ENCODE results near the gene TSNAXIP1. TPM values are rescaled to one million over a fixed set of nuclear protein-coding genes. Genes with fewer than 3 reads are reported as not detected.

The TSNAXIP1 gene
- total RNA-seq, 1 experiment from 2014 or later = 1.9 TPM

DNA sequence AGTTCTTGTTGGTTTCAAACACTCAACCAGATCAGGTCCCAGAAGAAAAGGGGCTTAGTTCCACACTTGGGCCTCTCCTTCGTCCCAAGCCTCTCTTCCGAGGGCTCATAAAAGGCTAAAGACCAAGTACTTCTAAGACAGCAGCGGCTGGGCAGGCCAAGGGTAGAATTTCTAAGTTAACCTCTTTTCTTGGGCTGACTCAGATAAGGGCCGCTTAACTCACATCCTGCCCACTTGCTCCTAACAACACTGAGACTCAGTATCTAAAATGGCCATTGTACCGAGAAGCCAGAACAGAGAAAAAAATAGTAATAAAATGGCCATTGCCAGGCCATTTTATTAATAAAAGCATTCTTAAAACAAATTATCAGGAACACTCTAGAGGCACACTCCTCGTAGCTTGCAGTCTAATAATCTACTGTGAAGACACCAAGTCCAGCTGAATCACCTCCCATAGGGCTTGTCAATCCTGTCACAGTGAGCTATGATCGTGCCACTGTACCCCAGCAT lies 42.5 kb upstream of the TSNAXIP1 start:
- Histone ChIP-seq H4K20me1 (ENCODE audit: insufficient read depth) (no peaks in the 10 kb centered on the region), H3K27ac (no peak overlapping the region), H3K79me2 (ENCODE audit: low read depth) (no peaks in the 10 kb centered on the region), H3K4me2 (no peak overlapping the region), H3K36me3 (ENCODE audit: low read depth) (no peaks in the 10 kb centered on the region), H2AFZ (no peak overlapping the region), H3K9me2 (ENCODE audit: insufficient read depth) (no peaks in the 10 kb centered on the region), H3F3A (ENCODE audit: insufficient read depth, low read depth) (0 out of 2 replicates have a peak, but pooled peaks cover 3% of the 10 kb centered on the region), H3K4me3 (no peak overlapping the region), H3K4me1 (replicated peaks; ENCODE audit: insufficient read depth) (no peaks in the 10 kb centered on the region), H3K9me3 (ENCODE audit: insufficient read depth, low read depth) (no peaks in the 10 kb centered on the region), H3K27me3 (ENCODE audit: insufficient read depth, low read depth) (no peaks in the 10 kb centered on the region)
- ChIA-PET POLR2A (ENCODE audit: unreplicated experiment) (no interaction called here), CTCF (no interaction called here)
- no TSS peak for BruUV-seq (replicated peaks)
- intact Hi-C loops (cut with micrococcal nuclease; ENCODE audit: unreplicated experiment) = no loop called here
- TF ChIP-seq EZH2 (IDR thresholded peaks at IDR 0.05; ENCODE audit: low read depth) = no peak
- TF ChIP-seq, protein P1, sequence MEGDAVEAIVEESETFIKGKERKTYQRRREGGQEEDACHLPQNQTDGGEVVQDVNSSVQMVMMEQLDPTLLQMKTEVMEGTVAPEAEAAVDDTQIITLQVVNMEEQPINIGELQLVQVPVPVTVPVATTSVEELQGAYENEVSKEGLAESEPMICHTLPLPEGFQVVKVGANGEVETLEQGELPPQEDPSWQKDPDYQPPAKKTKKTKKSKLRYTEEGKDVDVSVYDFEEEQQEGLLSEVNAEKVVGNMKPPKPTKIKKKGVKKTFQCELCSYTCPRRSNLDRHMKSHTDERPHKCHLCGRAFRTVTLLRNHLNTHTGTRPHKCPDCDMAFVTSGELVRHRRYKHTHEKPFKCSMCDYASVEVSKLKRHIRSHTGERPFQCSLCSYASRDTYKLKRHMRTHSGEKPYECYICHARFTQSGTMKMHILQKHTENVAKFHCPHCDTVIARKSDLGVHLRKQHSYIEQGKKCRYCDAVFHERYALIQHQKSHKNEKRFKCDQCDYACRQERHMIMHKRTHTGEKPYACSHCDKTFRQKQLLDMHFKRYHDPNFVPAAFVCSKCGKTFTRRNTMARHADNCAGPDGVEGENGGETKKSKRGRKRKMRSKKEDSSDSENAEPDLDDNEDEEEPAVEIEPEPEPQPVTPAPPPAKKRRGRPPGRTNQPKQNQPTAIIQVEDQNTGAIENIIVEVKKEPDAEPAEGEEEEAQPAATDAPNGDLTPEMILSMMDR (conservative IDR thresholded peaks at IDR 0.05) = no peak
- DNase-seq = no peak

DNA sequence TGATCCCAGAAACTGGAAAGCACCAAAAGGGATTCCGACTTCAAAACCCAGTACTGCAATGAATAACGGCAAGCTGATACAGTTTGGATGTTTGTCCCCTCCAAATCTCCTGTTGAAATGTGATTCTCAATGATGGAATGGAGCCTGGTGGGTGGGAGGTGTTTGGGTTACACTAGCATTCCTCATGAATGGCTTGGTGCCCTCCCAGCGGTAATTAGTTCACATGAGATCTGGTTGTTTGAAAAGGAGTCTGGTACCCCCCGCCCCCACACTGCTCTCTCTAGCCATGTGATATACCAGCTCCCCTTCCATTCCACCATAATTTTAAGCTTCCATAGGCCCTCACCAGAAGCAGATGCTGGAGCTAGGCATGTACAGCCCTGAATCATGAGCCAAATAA lies 40.4 kb upstream of the TSNAXIP1 start:
- ChIA-PET POLR2A (ENCODE audit: unreplicated experiment) (no interaction called here), CTCF (interaction anchor here (0.6 kb wide), 1 partner anchor 204 kb away, joined by 3 read pairs; the partner anchor contains the start of gene CTCF)
- Histone ChIP-seq H3K27me3 (ENCODE audit: insufficient read depth, low read depth) (no peaks in the 10 kb centered on the region), H3K4me1 (replicated peaks; ENCODE audit: insufficient read depth) (no peaks in the 10 kb centered on the region), H3K9me2 (ENCODE audit: insufficient read depth) (no peaks in the 10 kb centered on the region), H2AFZ (no peak overlapping the region), H3F3A (ENCODE audit: insufficient read depth, low read depth) (0 out of 2 replicates have a peak, but pooled peaks cover 3% of the 10 kb centered on the region), H3K9me3 (ENCODE audit: insufficient read depth, low read depth) (no peaks in the 10 kb centered on the region), H3K27ac (no peak overlapping the region), H3K79me2 (ENCODE audit: low read depth) (no peaks in the 10 kb centered on the region), H4K20me1 (ENCODE audit: insufficient read depth) (no peaks in the 10 kb centered on the region), H3K4me3 (no peak overlapping the region), H3K4me2 (no peak overlapping the region), H3K36me3 (ENCODE audit: low read depth) (no peaks in the 10 kb centered on the region)
- no peak for TF ChIP-seq EZH2 (IDR thresholded peaks at IDR 0.05; ENCODE audit: low read depth)
- TF ChIP-seq, protein P1 (conservative IDR thresholded peaks at IDR 0.05) = no peak
- DNase-seq = no peak
- intact Hi-C loops (cut with micrococcal nuclease; ENCODE audit: unreplicated experiment) = no loop called here
- BruUV-seq (replicated peaks) = no TSS peak

DNA sequence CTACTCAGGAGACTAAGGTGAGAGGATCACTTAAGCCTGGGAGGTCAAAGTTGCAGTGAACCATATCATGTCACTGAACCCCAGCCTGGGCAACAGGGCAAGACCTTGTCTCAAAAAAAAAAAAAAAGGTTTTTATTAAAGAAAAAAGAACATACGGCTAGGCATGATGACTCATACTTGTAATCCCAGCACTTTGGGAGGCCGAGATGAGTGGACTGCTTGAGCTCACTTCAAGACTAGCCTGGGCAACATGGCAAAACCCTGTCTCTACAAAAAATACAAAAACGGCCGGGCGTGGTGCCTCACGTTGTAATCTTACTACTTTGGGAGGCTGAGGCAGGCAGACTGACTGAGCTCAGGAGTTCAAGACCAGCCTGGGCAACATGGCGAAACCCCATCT lies 38.7 kb upstream of the TSNAXIP1 start:
- no peak overlapping the region for H2AFZ ChIP-seq
- H3K36me3 ChIP-seq (ENCODE audit: low read depth) = no peaks in the 10 kb centered on the region
- 0 out of 2 replicates have a peak, but pooled peaks cover 3% of the 10 kb centered on the region for H3F3A ChIP-seq (ENCODE audit: insufficient read depth, low read depth)
- no peak overlapping the region for H3K4me3 ChIP-seq
- H3K4me2 ChIP-seq = no peak overlapping the region
- H3K4me1 ChIP-seq (replicated peaks; ENCODE audit: insufficient read depth) = no peaks in the 10 kb centered on the region
- TF ChIP-seq, protein P1 (conservative IDR thresholded peaks at IDR 0.05) = no peak
- TF ChIP-seq EZH2 (IDR thresholded peaks at IDR 0.05; ENCODE audit: low read depth) = no peak
- H3K9me2 ChIP-seq (ENCODE audit: insufficient read depth) = no peaks in the 10 kb centered on the region
- no peak overlapping the region for H3K27ac ChIP-seq
- no peak for DNase-seq
- H3K9me3 ChIP-seq (ENCODE audit: insufficient read depth, low read depth) = no peaks in the 10 kb centered on the region
- ChIA-PET POLR2A (ENCODE audit: unreplicated experiment) (interaction anchor here (0.6 kb wide), 1 partner anchor 1476 kb away, joined by 26 read pairs; no protein-coding TSS in a partner anchor), CTCF (interaction anchor here (0.7 kb wide), 1 partner anchor 92 kb away, joined by 5 read pairs; no protein-coding TSS in a partner anchor)
- no TSS peak for BruUV-seq (replicated peaks)
- no peaks in the 10 kb centered on the region for H3K27me3 ChIP-seq (ENCODE audit: insufficient read depth, low read depth)
- intact Hi-C loops (cut with micrococcal nuclease; ENCODE audit: unreplicated experiment) = no loop called here
- no peaks in the 10 kb centered on the region for H3K79me2 ChIP-seq (ENCODE audit: low read depth)
- H4K20me1 ChIP-seq (ENCODE audit: insufficient read depth) = no peaks in the 10 kb centered on the region
